Stimulated activated CD8-positive, alpha-beta memory T cell treated with anti-CD3 and anti-CD28 coated beads, Interleukin-12 subunit alpha, Interleukin-12 subunit beta, amount 100 ng/mL, for 1 hour (primary cell): ENCODE data around the gene TDRD7.

ENCODE experiments used
- DNase-seq: peaks from one replicate; pipeline ENCODE4 v3.0.0-alpha.2; 2020; ENCODE audit warnings: low read depth

The TDRD7 gene

GRCh38 chr9:97504381-97505216 lies 92.7 kb downstream of the TDRD7 start:
- DNase-seq = no peak

GRCh38 chr9:97505845-97506244 lies 93.9 kb downstream of the TDRD7 start:
- DNase-seq = no peak

GRCh38 chr9:97506306-97506705 lies 94.4 kb downstream of the TDRD7 start:
- DNase-seq = no peak

GRCh38 chr9:97506787-97507186 lies 94.9 kb downstream of the TDRD7 start:
- DNase-seq = no peak

GRCh38 chr9:97507428-97507984 lies 95.6 kb downstream of the TDRD7 start:
- no peak for DNase-seq

- no peak for DNase-seq
These were observed 97.0 kb downstream of the TDRD7 start for GRCh38 chr9:97508852-97509251.

GRCh38 chr9:97510797-97511654 lies 99.1 kb downstream of the TDRD7 start:
- DNase-seq = no peak

- DNase-seq = no peak
These were observed 99.9 kb downstream of the TDRD7 start for GRCh38 chr9:97511655-97512427.

- DNase-seq = no peak
These were observed 101.2 kb downstream of the TDRD7 start for GRCh38 chr9:97512966-97513560.

- no peak for DNase-seq
These were observed 102.6 kb downstream of the TDRD7 start for GRCh38 chr9:97514531-97514930.

GRCh38 chr9:97515662-97516061 lies 103.8 kb downstream of the TDRD7 start:
- DNase-seq = no peak

GRCh38 chr9:97516111-97516510 lies 104.2 kb downstream of the TDRD7 start:
- DNase-seq = no peak

GRCh38 chr9:97517331-97518089 lies 105.6 kb downstream of the TDRD7 start:
- no peak for DNase-seq

- DNase-seq = no peak
These were observed 106.4 kb downstream of the TDRD7 start for GRCh38 chr9:97518166-97518908.

GRCh38 chr9:97518909-97519307 lies 107.0 kb downstream of the TDRD7 start:
- DNase-seq = no peak

- no peak for DNase-seq
These were observed 107.6 kb downstream of the TDRD7 start for GRCh38 chr9:97519441-97519970.

- DNase-seq = no peak
These were observed 109.9 kb downstream of the TDRD7 start for GRCh38 chr9:97521576-97522333.

GRCh38 chr9:97524424-97524823 lies 112.5 kb downstream of the TDRD7 start:
- no peak for DNase-seq

GRCh38 chr9:97525451-97525850 lies 113.6 kb downstream of the TDRD7 start:
- no peak for DNase-seq
